ENCODE data around the gene AMMECR1L. TPM values are rescaled to one million over a fixed set of nuclear protein-coding genes. Genes with fewer than 3 reads are reported as not detected.

The AMMECR1L gene
- total and polyA plus RNA-seq, 2 experiments from 2014 or later, result 13.2 to 19.0 TPM

DNA sequence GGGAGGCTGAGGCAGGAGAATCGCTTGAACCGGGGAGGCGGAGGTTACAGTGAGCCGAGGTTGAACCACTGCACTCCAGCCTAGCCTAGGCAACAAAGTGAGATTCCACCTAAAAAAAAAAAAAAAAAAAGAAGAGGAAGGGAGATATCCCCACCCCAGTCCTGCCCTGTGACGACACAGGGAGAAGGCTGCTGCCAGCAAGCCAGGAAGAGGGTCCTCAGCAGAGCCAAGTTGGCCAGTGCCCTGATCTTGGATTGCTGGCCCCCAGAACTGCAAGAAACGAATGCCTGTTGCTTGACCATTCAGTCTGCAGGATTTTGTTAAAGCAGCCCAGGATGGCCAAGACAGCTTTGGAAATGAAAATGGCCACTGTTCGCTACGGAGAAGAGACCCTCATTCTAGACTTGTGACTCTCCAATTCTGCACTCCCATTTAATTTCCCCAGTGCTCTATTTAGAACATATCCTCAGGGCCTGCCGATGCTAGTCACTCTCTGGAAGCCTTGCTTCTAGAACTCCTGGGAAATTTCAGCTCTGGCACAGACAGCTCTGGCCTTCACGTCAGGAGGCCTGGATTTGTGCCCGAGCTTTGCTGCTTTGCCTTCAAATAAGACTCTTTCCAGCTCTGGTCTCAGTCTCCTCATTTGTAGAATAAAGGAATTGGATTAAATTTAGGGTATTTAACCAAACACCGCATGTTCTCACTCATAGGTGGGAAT, 15.7 kb upstream of the AMMECR1L start:
- Histone ChIP-seq H3K9me3 (ENCODE audit: low read depth) (no peaks in the 10 kb centered on the region), H3K4me2 (ENCODE audit: unreplicated experiment) (no peak overlapping the region), H3K4me3 (no peak overlapping the region), H3K27ac (no peak overlapping the region), H3K79me2 (ENCODE audit: insufficient read depth) (no peaks in the 10 kb centered on the region), H3K36me3 (ENCODE audit: low read depth) (no peaks in the 10 kb centered on the region), H2AFZ (no peak overlapping the region), H3K4me1 (ENCODE audit: insufficient read depth) (no peaks in the 10 kb centered on the region), H4K20me1 (ENCODE audit: insufficient read depth) (no peaks in the 10 kb centered on the region), H3F3A (ENCODE audit: insufficient read depth) (no peaks in the 10 kb centered on the region), H3K9me2 (ENCODE audit: insufficient read depth) (no peaks in the 10 kb centered on the region), H3K9ac (no peak overlapping the region), H3K27me3 (replicated peaks; ENCODE audit: insufficient read depth) (peaks cover 11% of the 10 kb centered on the region; the same call in 1 of the 2 replicates)
- DNase-seq, result peak; percentile 23
- WGBS, 2 experiments (ENCODE audit: low coverage in 1 of 2, low lambda C conversion rate in 2 of 2, missing lambda C conversion rate in 2 of 2), result 52 to 54% methylated on average over 12 of the region's 12 CpGs
- in situ Hi-C loops (cut with MboI), result no loop called here
- no peak for TF ChIP-seq EZH2 (IDR thresholded peaks at IDR 0.05; ENCODE audit: insufficient read depth, poor library complexity, severe bottlenecking)
- no peak for TF ChIP-seq EZH2phosphoT487 (IDR thresholded peaks at IDR 0.05; ENCODE audit: insufficient read depth, low read depth)

DNA sequence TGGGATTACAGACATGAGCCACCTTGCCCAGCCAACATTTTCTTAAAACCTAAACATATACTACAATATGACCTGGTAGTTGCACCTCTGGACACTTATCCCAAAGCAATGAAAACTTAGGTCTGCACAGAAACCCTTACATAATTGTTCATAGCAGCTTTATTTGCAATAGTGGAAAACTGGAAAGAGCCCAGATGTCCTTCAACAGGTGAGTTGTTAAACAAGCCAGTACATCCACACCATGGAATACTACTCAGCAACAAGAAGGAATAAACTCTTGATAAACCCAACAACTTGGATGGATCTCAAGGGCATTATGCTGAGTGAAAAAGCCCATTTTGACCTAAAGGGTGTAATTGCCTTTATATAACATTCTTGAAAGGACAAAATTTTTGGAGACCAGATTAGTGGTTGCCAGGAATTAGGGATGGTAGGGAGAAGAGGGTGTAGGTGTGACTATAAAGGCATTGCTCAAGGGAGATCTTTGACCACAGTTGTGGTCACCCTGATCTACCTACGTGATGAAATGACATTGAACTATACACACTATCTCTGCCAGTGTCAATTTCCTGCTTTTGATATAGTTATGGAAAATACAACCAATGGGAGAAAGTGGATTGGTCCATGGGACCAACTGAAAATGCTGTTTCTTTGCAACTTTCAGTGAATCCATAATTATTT, 11.9 kb upstream of the AMMECR1L start:
- Histone ChIP-seq H3K9me2 (ENCODE audit: insufficient read depth) (no peaks in the 10 kb centered on the region), H3K79me2 (ENCODE audit: insufficient read depth) (no peaks in the 10 kb centered on the region), H3K9ac (no peak overlapping the region), H4K20me1 (ENCODE audit: insufficient read depth) (no peaks in the 10 kb centered on the region), H3F3A (ENCODE audit: insufficient read depth) (no peaks in the 10 kb centered on the region), H3K4me1 (ENCODE audit: insufficient read depth) (no peaks in the 10 kb centered on the region), H2AFZ (no peak overlapping the region), H3K9me3 (ENCODE audit: low read depth) (no peaks in the 10 kb centered on the region), H3K4me3 (no peak overlapping the region), H3K27ac (no peak overlapping the region), H3K36me3 (ENCODE audit: low read depth) (no peaks in the 10 kb centered on the region), H3K27me3 (replicated peaks; ENCODE audit: insufficient read depth) (no peaks in the 10 kb centered on the region), H3K4me2 (ENCODE audit: unreplicated experiment) (no peak overlapping the region)
- in situ Hi-C loops (cut with MboI), result no loop called here
- no peak for DNase-seq
- TF ChIP-seq EZH2phosphoT487 (IDR thresholded peaks at IDR 0.05; ENCODE audit: insufficient read depth, low read depth) (no peak), EZH2 (IDR thresholded peaks at IDR 0.05; ENCODE audit: insufficient read depth, poor library complexity, severe bottlenecking) (no peak)
- WGBS, 2 experiments (ENCODE audit: low coverage in 1 of 2, low lambda C conversion rate in 2 of 2, missing lambda C conversion rate in 2 of 2), result 72 to 77% methylated on average over 1 of the region's 1 CpG

DNA sequence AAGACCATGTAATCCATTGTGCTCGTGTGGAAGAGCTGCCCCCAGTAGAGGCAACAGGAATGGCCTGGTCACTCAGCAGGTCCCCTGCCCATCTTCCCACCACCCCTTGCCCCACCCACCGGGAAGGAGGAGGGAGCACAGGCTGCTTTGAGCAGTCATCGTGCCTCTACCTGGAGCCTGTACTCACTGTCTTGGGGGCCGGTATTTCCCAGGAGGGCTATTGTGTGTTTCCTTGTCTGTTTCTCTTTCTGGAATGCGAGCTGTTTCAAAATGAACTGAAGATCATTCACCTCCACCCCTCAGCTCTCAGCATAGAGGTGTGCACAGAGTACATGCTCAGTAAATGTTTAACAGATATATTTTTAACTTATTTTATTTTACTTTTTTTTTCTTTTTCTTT, 7.7 kb upstream of the AMMECR1L start:
- Histone ChIP-seq H3K27ac (no peak overlapping the region), H2AFZ (no peak overlapping the region), H3K27me3 (replicated peaks; ENCODE audit: insufficient read depth) (no peaks in the 10 kb centered on the region), H4K20me1 (ENCODE audit: insufficient read depth) (no peaks in the 10 kb centered on the region), H3K9me2 (ENCODE audit: insufficient read depth) (no peaks in the 10 kb centered on the region), H3K4me3 (no peak overlapping the region), H3K4me2 (ENCODE audit: unreplicated experiment) (no peak overlapping the region), H3K4me1 (ENCODE audit: insufficient read depth) (no peaks in the 10 kb centered on the region), H3F3A (ENCODE audit: insufficient read depth) (no peaks in the 10 kb centered on the region), H3K36me3 (ENCODE audit: low read depth) (no peaks in the 10 kb centered on the region), H3K79me2 (ENCODE audit: insufficient read depth) (peaks cover 5% of the 10 kb centered on the region), H3K9ac (no peak overlapping the region), H3K9me3 (ENCODE audit: low read depth) (no peaks in the 10 kb centered on the region)
- TF ChIP-seq EZH2phosphoT487 (IDR thresholded peaks at IDR 0.05; ENCODE audit: insufficient read depth, low read depth) (no peak), EZH2 (IDR thresholded peaks at IDR 0.05; ENCODE audit: insufficient read depth, poor library complexity, severe bottlenecking) (no peak)
- in situ Hi-C loops (cut with MboI), result no loop called here
- DNase-seq, result no peak
- WGBS, 2 experiments (ENCODE audit: low coverage in 1 of 2, low lambda C conversion rate in 2 of 2, missing lambda C conversion rate in 2 of 2), result 77 to 82% methylated on average over 5 of the region's 5 CpGs

DNA sequence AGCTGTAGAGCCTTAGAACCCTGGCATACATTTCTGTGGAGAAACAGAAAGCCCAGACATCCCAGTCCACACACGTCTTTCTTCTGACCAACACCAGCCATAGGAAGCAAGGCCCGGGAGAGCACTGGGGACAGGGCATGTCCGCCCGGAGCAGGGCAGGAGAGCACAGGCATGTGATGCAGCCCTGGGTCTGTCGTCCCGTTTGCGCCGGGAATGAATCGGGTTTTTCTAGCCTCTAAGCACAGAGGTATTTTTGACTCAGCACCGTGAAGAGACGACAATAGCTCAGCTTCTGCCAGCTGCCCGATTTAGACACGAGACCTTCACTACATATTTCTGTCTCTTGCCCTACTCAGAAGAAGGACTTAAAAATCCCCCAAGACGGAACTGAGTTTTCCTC, 7.3 kb upstream of the AMMECR1L start:
- Histone ChIP-seq H3F3A (ENCODE audit: insufficient read depth) (no peaks in the 10 kb centered on the region), H3K27me3 (replicated peaks; ENCODE audit: insufficient read depth) (no peaks in the 10 kb centered on the region), H2AFZ (no peak overlapping the region), H3K4me2 (ENCODE audit: unreplicated experiment) (no peak overlapping the region), H4K20me1 (ENCODE audit: insufficient read depth) (no peaks in the 10 kb centered on the region), H3K9me2 (ENCODE audit: insufficient read depth) (no peaks in the 10 kb centered on the region), H3K4me3 (no peak overlapping the region), H3K79me2 (ENCODE audit: insufficient read depth) (peaks cover 9% of the 10 kb centered on the region), H3K27ac (no peak overlapping the region), H3K9ac (no peak overlapping the region), H3K4me1 (ENCODE audit: insufficient read depth) (peaks cover 1% of the 10 kb centered on the region), H3K9me3 (ENCODE audit: low read depth) (no peaks in the 10 kb centered on the region), H3K36me3 (ENCODE audit: low read depth) (no peaks in the 10 kb centered on the region)
- TF ChIP-seq EZH2phosphoT487 (IDR thresholded peaks at IDR 0.05; ENCODE audit: insufficient read depth, low read depth) (no peak), EZH2 (IDR thresholded peaks at IDR 0.05; ENCODE audit: insufficient read depth, poor library complexity, severe bottlenecking) (no peak)
- 89 to 93% methylated on average over 14 of the region's 14 CpGs for WGBS, 2 experiments (ENCODE audit: low coverage in 1 of 2, low lambda C conversion rate in 2 of 2, missing lambda C conversion rate in 2 of 2)
- in situ Hi-C loops (cut with MboI), result no loop called here
- DNase-seq, result no peak

Measured in GM23248 (cell line).